Measurements from ENCODE around the gene TRMT61A. TPM values are rescaled to one million over a fixed set of nuclear protein-coding genes. Genes with fewer than 3 reads are reported as not detected.

The TRMT61A gene
- total and polyA plus RNA-seq, 2 donors = 5.7 to 35.0 TPM

GRCh38 chr14:103539056-103539825, 10.2 kb downstream of the TRMT61A start:
- H3K27ac ChIP-seq (ENCODE audit: low read depth) = no peak overlapping the region
- no peaks in the 10 kb centered on the region for H3K4me1 ChIP-seq (ENCODE audit: insufficient read depth)
- no peak overlapping the region for H3K4me3 ChIP-seq (ENCODE audit: low read depth, low read length)
- WGBS = 74% methylated on average over 28 of the region's 28 CpGs
- DNase-seq (ENCODE audit: extremely low spot score) = no peak
- no peaks in the 10 kb centered on the region for H3K36me3 ChIP-seq (ENCODE audit: insufficient read depth)

GRCh38 chr14:103540821-103541708, 12.1 kb downstream of the TRMT61A start:
- H3K4me1 ChIP-seq (ENCODE audit: insufficient read depth) = no peaks in the 10 kb centered on the region
- no peaks in the 10 kb centered on the region for H3K36me3 ChIP-seq (ENCODE audit: insufficient read depth)
- 58% methylated on average over 17 of the region's 17 CpGs for whole genome bisulfite sequencing
- no peak overlapping the region for H3K4me3 ChIP-seq (ENCODE audit: low read depth, low read length)
- DNase-seq (ENCODE audit: extremely low spot score) = no peak
- H3K27ac ChIP-seq (ENCODE audit: low read depth) = peak overlapping the region; percentile 40

GRCh38 chr14:103541709-103542604, 13.0 kb downstream of the TRMT61A start:
- WGBS = 63% methylated on average over 33 of the region's 33 CpGs
- DNase-seq (ENCODE audit: extremely low spot score) = no peak
- Histone ChIP-seq H3K4me1 (ENCODE audit: insufficient read depth) (no peaks in the 10 kb centered on the region), H3K36me3 (ENCODE audit: insufficient read depth) (no peaks in the 10 kb centered on the region), H3K27ac (ENCODE audit: low read depth) (no peak overlapping the region), H3K4me3 (ENCODE audit: low read depth, low read length) (no peak overlapping the region)

GRCh38 chr14:103542605-103543088, 13.7 kb downstream of the TRMT61A start:
- Histone ChIP-seq H3K36me3 (ENCODE audit: insufficient read depth) (no peaks in the 10 kb centered on the region), H3K27ac (ENCODE audit: low read depth) (no peak overlapping the region), H3K4me1 (ENCODE audit: insufficient read depth) (no peaks in the 10 kb centered on the region), H3K4me3 (ENCODE audit: low read depth, low read length) (no peak overlapping the region)
- no peak for DNase-seq (ENCODE audit: extremely low spot score)
- WGBS = 14% methylated on average over 18 of the region's 18 CpGs

- Histone ChIP-seq H3K4me1 (ENCODE audit: insufficient read depth) (no peaks in the 10 kb centered on the region), H3K27ac (ENCODE audit: low read depth) (no peak overlapping the region), H3K4me3 (ENCODE audit: low read depth, low read length) (no peak overlapping the region), H3K36me3 (ENCODE audit: insufficient read depth) (no peaks in the 10 kb centered on the region)
- DNase-seq (ENCODE audit: extremely low spot score) = no peak
- 67% methylated on average over 10 of the region's 10 CpGs for WGBS
These were observed 14.1 kb downstream of the TRMT61A start for GRCh38 chr14:103543140-103543539.

- no peak overlapping the region for H3K27ac ChIP-seq (ENCODE audit: low read depth)
- 48% methylated on average over 19 of the region's 19 CpGs for WGBS
- no peaks in the 10 kb centered on the region for H3K36me3 ChIP-seq (ENCODE audit: insufficient read depth)
- DNase-seq (ENCODE audit: extremely low spot score) = no peak
- H3K4me3 ChIP-seq (ENCODE audit: low read depth, low read length) = no peak overlapping the region
- H3K4me1 ChIP-seq (ENCODE audit: insufficient read depth) = no peaks in the 10 kb centered on the region
These were observed 14.9 kb downstream of the TRMT61A start for GRCh38 chr14:103543721-103544387.

- no peak for DNase-seq (ENCODE audit: extremely low spot score)
- H3K4me1 ChIP-seq (ENCODE audit: insufficient read depth) = no peaks in the 10 kb centered on the region
- no peak overlapping the region for H3K4me3 ChIP-seq (ENCODE audit: low read depth, low read length)
- H3K27ac ChIP-seq (ENCODE audit: low read depth) = no peak overlapping the region
- H3K36me3 ChIP-seq (ENCODE audit: insufficient read depth) = no peaks in the 10 kb centered on the region
- WGBS = 39% methylated on average over 35 of the region's 35 CpGs
These were observed 15.6 kb downstream of the TRMT61A start for GRCh38 chr14:103544388-103545218.

GRCh38 chr14:103545219-103545914, 16.4 kb downstream of the TRMT61A start:
- WGBS = 88% methylated on average over 29 of the region's 29 CpGs
- Histone ChIP-seq H3K27ac (ENCODE audit: low read depth) (no peak overlapping the region), H3K4me3 (ENCODE audit: low read depth, low read length) (no peak overlapping the region), H3K36me3 (ENCODE audit: insufficient read depth) (no peaks in the 10 kb centered on the region), H3K4me1 (ENCODE audit: insufficient read depth) (no peaks in the 10 kb centered on the region)
- no peak for DNase-seq (ENCODE audit: extremely low spot score)

GRCh38 chr14:103545915-103546651, 17.1 kb downstream of the TRMT61A start:
- H3K36me3 ChIP-seq (ENCODE audit: insufficient read depth) = no peaks in the 10 kb centered on the region
- H3K4me3 ChIP-seq (ENCODE audit: low read depth, low read length) = no peak overlapping the region
- WGBS = 86% methylated on average over 27 of the region's 27 CpGs
- H3K4me1 ChIP-seq (ENCODE audit: insufficient read depth) = no peaks in the 10 kb centered on the region
- no peak overlapping the region for H3K27ac ChIP-seq (ENCODE audit: low read depth)
- no peak for DNase-seq (ENCODE audit: extremely low spot score)

GRCh38 chr14:103546652-103547454, 17.9 kb downstream of the TRMT61A start:
- 27% methylated on average over 21 of the region's 21 CpGs for WGBS
- H3K36me3 ChIP-seq (ENCODE audit: insufficient read depth) = no peaks in the 10 kb centered on the region
- no peak for DNase-seq (ENCODE audit: extremely low spot score)
- no peak overlapping the region for H3K27ac ChIP-seq (ENCODE audit: low read depth)
- no peaks in the 10 kb centered on the region for H3K4me1 ChIP-seq (ENCODE audit: insufficient read depth)
- H3K4me3 ChIP-seq (ENCODE audit: low read depth, low read length) = no peak overlapping the region

Measured in urinary bladder (tissue), 4 donors.